DND-41 (cell line): ENCODE measurements around the gene ARL4A.
"Not testable (repeated sequence)": the region's sequence is repeated elsewhere in the genome, so short reads cannot be mapped to it uniquely, and the experiment has no call there.

ENCODE experiments used
- CTCF ChIP-seq: IDR thresholded peaks from 2 replicates; pipeline ENCODE4 v1.5.1; 2012; ENCODE audit warnings: borderline replicate concordance, low read length, moderate library complexity, mild to moderate bottlenecking; ENCODE audit not compliant: poor library complexity, severe bottlenecking; ENCODE audit errors: extremely low read depth
- EZH2 ChIP-seq: IDR thresholded peaks from 3 replicates; pipeline ENCODE4 v1.6.1; 2012; ENCODE audit warnings: borderline replicate concordance, low read depth, mild to moderate bottlenecking, moderate library complexity, low read length, inconsistent platforms; ENCODE audit not compliant: severe bottlenecking

DNA sequence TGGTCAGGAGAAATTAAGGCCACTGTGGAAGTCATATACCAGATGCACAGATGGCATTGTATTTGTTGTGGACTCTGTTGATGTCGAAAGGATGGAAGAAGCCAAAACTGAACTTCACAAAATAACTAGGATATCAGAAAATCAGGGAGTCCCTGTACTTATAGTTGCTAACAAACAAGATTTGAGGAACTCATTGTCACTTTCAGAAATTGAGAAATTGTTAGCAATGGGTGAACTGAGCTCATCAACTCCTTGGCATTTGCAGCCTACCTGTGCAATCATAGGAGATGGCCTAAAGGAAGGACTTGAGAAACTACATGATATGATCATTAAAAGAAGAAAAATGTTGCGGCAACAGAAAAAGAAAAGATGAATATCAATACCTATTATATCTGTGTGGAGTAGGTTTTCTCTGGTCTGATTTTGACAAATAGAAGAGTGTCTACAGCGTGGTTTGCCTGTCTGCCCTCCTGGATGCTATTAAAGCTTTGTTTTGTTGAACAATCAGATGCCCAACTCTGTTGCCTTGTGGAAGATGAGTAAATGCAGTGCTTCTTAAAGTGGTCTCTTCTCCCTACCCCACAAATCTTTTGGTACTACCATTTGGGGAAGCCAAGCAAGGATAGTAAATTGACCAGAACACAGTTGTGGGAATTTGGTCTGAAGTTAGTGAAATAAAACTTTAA is 1.2 kb downstream of the ARL4A start:
- TF ChIP-seq CTCF, EZH2: not testable (repeated sequence)
